A549 (cell line): Measurements from ENCODE around the gene LAPTM5.

Experiments used
- CTCF ChIP-seq: fragments of >200 bp; sonication (Bioruptor Twin); formaldehyde crosslinking; IDR thresholded peaks from 3 replicates; pipeline ENCODE4 v1.5.1; 2016
- JUN ChIP-seq, 2 experiments: fragments of >200 bp; sonication (Bioruptor Twin); formaldehyde crosslinking; IDR thresholded peaks; 2 replicates in 1 of 2; 3 replicates in 1 of 2; pipeline ENCODE4 v1.6.1; 2016 to 2017
- MAZ ChIP-seq: fragments of 150-350 bp; IDR thresholded peaks from 2 replicates; pipeline ENCODE4 v1.6.1; 2014; ENCODE audit warnings: antibody characterized with exemption, low read depth, low read length, borderline replicate concordance

- no peak for TF ChIP-seq CTCF
- no peak for TF ChIP-seq JUN (IDR thresholded peaks at IDR 0.05)
- no peak for TF ChIP-seq MAZ
Measured at GRCh38 chr1:30758121-30758688, 631 bp upstream of the LAPTM5 start.
